Measurements from ENCODE around the gene IL4.
"Not testable (repeated sequence)": the region's sequence is repeated elsewhere in the genome, so short reads cannot be mapped to it uniquely, and the experiment has no call there.

Gene IL4

DNA sequence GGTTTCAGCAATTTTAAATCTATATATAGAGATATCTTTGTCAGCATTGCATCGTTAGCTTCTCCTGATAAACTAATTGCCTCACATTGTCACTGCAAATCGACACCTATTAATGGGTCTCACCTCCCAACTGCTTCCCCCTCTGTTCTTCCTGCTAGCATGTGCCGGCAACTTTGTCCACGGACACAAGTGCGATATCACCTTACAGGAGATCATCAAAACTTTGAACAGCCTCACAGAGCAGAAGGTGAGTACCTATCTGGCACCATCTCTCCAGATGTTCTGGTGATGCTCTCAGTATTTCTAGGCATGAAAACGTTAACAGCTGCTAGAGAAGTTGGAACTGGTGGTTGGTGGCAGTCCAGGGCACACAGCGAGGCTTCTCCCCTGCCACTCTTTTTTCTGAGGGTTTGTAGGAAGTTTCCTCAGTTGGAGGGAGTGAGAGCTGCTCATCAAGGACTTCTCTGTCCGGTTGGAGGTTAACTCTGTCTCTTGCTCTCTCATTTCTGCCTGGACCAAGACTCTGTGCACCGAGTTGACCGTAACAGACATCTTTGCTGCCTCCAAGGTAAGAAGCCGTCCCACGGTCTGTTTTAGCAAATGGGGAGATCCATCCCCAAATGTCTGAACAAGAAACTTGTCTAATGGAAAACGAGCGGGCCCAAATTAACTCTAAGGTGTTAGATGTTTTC lies at the start of gene IL4:
TSS of gene IL4 (plus strand) at position 51 of the 692 bp plus-strand sequence. CDS start at position 113, 62 bp downstream.
- Histone ChIP-seq H3K27me3 (ENCODE audit: control insufficient read depth in 1 of 2, insufficient read depth in 2 of 2, low read length in 2 of 2) (no peaks in the 10 kb centered on the region), H3K4me3 (ENCODE audit: low read depth in 1 of 2, low read length in 2 of 2) (no peak within 1 kb of the TSS)

DNA sequence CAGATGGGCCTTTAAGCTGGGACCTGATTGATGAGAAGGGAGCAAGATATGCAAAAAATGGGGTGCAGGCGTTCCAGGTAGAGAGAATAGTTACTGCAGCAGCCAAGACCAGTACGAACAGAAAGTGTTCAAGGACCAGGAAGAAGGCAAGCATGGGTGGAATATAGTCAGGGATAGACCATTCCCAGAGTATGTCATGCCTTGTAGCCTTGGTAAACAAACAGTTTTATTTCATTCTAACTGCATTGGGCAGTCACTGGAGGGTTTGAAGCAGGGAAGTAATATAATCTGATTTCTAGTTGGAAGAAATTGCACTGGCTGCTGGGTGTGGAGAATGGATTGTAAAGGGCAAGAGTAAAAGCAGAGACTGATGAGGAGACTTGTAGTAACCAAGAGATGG lies 46.3 kb upstream of the IL4 start:
- Histone ChIP-seq H3K9me3 (ENCODE audit: control insufficient read depth in 1 of 2, low read length in 2 of 2) (no peaks in the 10 kb centered on the region), H3K27me3 (ENCODE audit: control insufficient read depth in 1 of 2, insufficient read depth in 2 of 2, low read length in 2 of 2) (no peaks in the 10 kb centered on the region), H3K4me3 (ENCODE audit: low read depth in 1 of 2, low read length in 2 of 2) (no peak overlapping the region), H3K9ac (ENCODE audit: low read depth in 1 of 2, low read length in 2 of 2) (no peak overlapping the region), H3K27ac (ENCODE audit: low read depth, low read length) (no peak overlapping the region), H3K36me3 (ENCODE audit: control insufficient read depth in 1 of 2, insufficient read depth in 2 of 2, low read length in 2 of 2) (peaks cover 6 to 29% of the 10 kb centered on the region in 2 donors), H3K4me1 (ENCODE audit: control insufficient read depth in 1 of 2, insufficient read depth in 2 of 2, low read length in 2 of 2) (no peaks in the 10 kb centered on the region)

More for the DNA sequence above, at the start of gene IL4:
- Histone ChIP-seq H3K9me3 (ENCODE audit: control insufficient read depth in 1 of 2, low read length in 2 of 2) (no peaks in the 10 kb centered on the region), H3K36me3 (ENCODE audit: control insufficient read depth in 1 of 2, insufficient read depth in 2 of 2, low read length in 2 of 2) (no peaks in the 10 kb centered on the region), H3K27ac (ENCODE audit: low read depth, low read length) (peak within 1 kb of the TSS; percentile 60), H3K4me1 (ENCODE audit: control insufficient read depth in 1 of 2, insufficient read depth in 2 of 2, low read length in 2 of 2) (peaks cover 20 to 27% of the 10 kb centered on the region in 2 donors), H3K9ac (ENCODE audit: low read depth in 1 of 2, low read length in 2 of 2) (no peak within 1 kb of the TSS)

DNA sequence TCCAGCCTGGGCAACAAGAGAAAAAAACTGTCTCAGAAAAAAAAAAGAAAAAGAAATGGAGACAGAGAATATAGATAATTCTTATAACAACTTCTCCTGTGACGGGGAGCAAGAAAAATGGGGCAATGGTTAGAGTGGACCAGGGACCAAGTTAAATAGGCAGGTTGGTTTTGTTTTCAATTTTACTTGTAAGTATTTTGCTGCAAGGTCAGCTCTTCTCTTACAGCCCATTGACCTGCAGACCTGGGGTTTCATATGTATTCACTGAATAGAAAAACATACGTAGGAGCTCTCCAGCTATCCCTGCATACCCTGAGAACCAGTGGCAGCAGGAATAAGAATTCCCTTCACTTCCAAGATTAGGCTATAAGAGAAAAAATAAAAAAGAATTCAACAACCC lies 45.0 kb upstream of the IL4 start:
- no peak overlapping the region for H3K4me3 ChIP-seq (ENCODE audit: low read depth in 1 of 2, low read length in 2 of 2)

DNA sequence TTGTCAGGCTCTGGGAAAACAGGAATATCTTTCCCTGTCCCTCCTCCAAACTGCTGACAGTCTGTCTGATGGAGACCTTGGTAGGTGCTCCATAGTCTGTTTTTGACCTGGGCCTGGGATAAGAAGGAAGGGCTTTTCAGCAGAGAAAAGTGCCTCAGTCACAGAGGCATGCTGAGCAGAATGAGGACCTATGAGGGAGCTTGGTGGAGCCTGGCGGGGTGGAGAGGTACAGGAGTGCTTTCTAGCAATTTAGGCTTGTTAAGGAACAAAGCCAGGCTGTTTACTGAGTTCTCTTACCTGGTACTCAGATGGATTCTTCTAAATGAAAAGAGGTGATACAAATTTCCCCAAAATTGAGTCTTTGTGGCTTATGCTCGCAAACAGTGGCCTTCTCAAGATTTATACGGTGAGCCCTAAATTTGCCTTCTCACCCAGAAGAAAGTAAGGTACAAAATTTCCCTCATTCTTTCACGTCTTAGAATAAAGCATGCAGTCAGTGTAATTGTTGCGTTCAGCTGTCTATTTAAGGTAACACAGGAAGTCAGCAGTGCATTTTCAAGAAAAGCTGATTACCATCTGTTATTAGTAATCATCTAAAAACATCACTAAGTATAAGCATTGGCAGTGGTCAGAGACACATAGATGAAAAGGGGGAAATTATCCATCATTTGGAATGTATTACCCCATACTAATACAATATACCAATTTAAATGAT lies 44.4 kb upstream of the IL4 start:
- peaks cover 6 to 29% of the 10 kb centered on the region in 2 donors for H3K36me3 ChIP-seq (ENCODE audit: control insufficient read depth in 1 of 2, insufficient read depth in 2 of 2, low read length in 2 of 2)
- no peak overlapping the region for H3K27ac ChIP-seq (ENCODE audit: low read depth, low read length)
- H3K4me1 ChIP-seq (ENCODE audit: control insufficient read depth in 1 of 2, insufficient read depth in 2 of 2, low read length in 2 of 2): no peaks in the 10 kb centered on the region
- no peaks in the 10 kb centered on the region for H3K9me3 ChIP-seq (ENCODE audit: control insufficient read depth in 1 of 2, low read length in 2 of 2)
- no peak overlapping the region for H3K9ac ChIP-seq (ENCODE audit: low read depth in 1 of 2, low read length in 2 of 2)
- H3K27me3 ChIP-seq (ENCODE audit: control insufficient read depth in 1 of 2, insufficient read depth in 2 of 2, low read length in 2 of 2): no peaks in the 10 kb centered on the region
- no peak overlapping the region for H3K4me3 ChIP-seq (ENCODE audit: low read depth in 1 of 2, low read length in 2 of 2)

More for the DNA sequence above, 45.0 kb upstream of the IL4 start:
- H3K27ac ChIP-seq (ENCODE audit: low read depth, low read length): no peak overlapping the region
- no peaks in the 10 kb centered on the region for H3K9me3 ChIP-seq (ENCODE audit: control insufficient read depth in 1 of 2, low read length in 2 of 2)
- no peaks in the 10 kb centered on the region for H3K4me1 ChIP-seq (ENCODE audit: control insufficient read depth in 1 of 2, insufficient read depth in 2 of 2, low read length in 2 of 2)
- H3K27me3 ChIP-seq (ENCODE audit: control insufficient read depth in 1 of 2, insufficient read depth in 2 of 2, low read length in 2 of 2): no peaks in the 10 kb centered on the region
- H3K36me3 ChIP-seq (ENCODE audit: control insufficient read depth in 1 of 2, insufficient read depth in 2 of 2, low read length in 2 of 2): peaks cover 6 to 29% of the 10 kb centered on the region in 2 donors
- no peak overlapping the region for H3K9ac ChIP-seq (ENCODE audit: low read depth in 1 of 2, low read length in 2 of 2)

DNA sequence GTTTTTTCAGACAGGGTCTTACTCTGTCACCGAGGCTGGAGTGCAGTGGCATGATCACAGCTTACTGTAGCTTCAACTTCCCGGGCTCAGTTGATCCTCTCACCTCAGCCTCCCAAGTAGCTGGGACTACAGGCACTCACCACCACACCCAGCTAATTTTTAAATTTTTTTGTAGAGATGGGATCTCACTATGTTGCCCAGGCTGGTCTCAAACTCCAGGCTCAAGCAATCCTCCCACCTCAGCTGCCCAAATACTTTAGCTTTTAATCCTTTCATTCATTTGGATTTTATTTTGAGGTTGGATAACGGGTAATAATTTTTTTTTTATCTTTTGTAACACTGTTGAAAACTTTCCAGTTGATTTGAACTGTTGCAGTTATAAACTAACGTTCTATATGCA lies 40.2 kb upstream of the IL4 start:
- H3K27me3 ChIP-seq (ENCODE audit: control insufficient read depth in 1 of 2, insufficient read depth in 2 of 2, low read length in 2 of 2); H3K27ac ChIP-seq (ENCODE audit: low read depth, low read length); H3K4me3 ChIP-seq (ENCODE audit: low read depth in 1 of 2, low read length in 2 of 2); H3K9ac ChIP-seq (ENCODE audit: low read depth in 1 of 2, low read length in 2 of 2); H3K9me3 ChIP-seq (ENCODE audit: control insufficient read depth in 1 of 2, low read length in 2 of 2); H3K4me1 ChIP-seq (ENCODE audit: control insufficient read depth in 1 of 2, insufficient read depth in 2 of 2, low read length in 2 of 2): not testable (repeated sequence)
- peaks cover 18 to 43% of the 10 kb centered on the region in 2 donors for H3K36me3 ChIP-seq (ENCODE audit: control insufficient read depth in 1 of 2, insufficient read depth in 2 of 2, low read length in 2 of 2)

DNA sequence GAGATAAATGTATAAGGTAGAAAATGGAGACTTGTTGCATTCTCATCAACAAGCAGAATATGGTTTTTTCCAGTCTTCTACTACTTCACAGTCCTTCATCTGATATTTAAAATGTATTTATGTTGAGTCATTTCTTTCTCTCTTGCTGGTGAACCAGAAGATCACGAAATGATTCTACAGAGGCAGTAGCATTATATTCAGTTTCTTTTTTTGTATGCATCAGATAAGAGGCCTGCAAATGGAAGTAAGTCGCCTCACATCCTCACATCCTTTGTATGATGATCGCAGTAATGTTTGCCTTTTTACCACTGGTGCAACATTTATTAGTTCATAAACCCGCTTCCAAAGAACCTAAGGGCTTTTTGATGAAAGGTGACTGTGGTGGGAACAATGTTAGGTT lies 37.9 kb upstream of the IL4 start:
- Histone ChIP-seq H3K4me1 (ENCODE audit: control insufficient read depth in 1 of 2, insufficient read depth in 2 of 2, low read length in 2 of 2) (no peaks in the 10 kb centered on the region), H3K27me3 (ENCODE audit: control insufficient read depth in 1 of 2, insufficient read depth in 2 of 2, low read length in 2 of 2) (no peaks in the 10 kb centered on the region)

DNA sequence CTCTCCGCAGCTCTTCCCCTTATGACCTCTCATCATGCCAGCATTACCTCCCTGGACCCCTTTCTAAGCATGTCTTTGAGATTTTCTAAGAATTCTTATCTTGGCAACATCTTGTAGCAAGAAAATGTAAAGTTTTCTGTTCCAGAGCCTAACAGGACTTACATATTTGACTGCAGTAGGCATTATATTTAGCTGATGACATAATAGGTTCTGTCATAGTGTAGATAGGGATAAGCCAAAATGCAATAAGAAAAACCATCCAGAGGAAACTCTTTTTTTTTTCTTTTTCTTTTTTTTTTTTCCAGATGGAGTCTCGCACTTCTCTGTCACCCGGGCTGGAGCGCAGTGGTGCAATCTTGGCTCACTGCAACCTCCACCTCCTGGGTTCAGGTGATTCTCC lies 36.5 kb upstream of the IL4 start:
- Histone ChIP-seq H3K9ac (ENCODE audit: low read depth in 1 of 2, low read length in 2 of 2) (no peak overlapping the region), H3K9me3 (ENCODE audit: control insufficient read depth in 1 of 2, low read length in 2 of 2) (no peaks in the 10 kb centered on the region), H3K36me3 (ENCODE audit: control insufficient read depth in 1 of 2, insufficient read depth in 2 of 2, low read length in 2 of 2) (peaks cover 28 to 55% of the 10 kb centered on the region in 2 donors), H3K27ac (ENCODE audit: low read depth, low read length) (no peak overlapping the region), H3K4me3 (ENCODE audit: low read depth in 1 of 2, low read length in 2 of 2) (no peak overlapping the region), H3K4me1 (ENCODE audit: control insufficient read depth in 1 of 2, insufficient read depth in 2 of 2, low read length in 2 of 2) (no peaks in the 10 kb centered on the region), H3K27me3 (ENCODE audit: control insufficient read depth in 1 of 2, insufficient read depth in 2 of 2, low read length in 2 of 2) (no peaks in the 10 kb centered on the region)

More for the DNA sequence above, 37.9 kb upstream of the IL4 start:
- Histone ChIP-seq H3K4me3 (ENCODE audit: low read depth in 1 of 2, low read length in 2 of 2) (no peak overlapping the region), H3K36me3 (ENCODE audit: control insufficient read depth in 1 of 2, insufficient read depth in 2 of 2, low read length in 2 of 2) (peaks cover 20 to 47% of the 10 kb centered on the region in 2 donors), H3K9me3 (ENCODE audit: control insufficient read depth in 1 of 2, low read length in 2 of 2) (no peaks in the 10 kb centered on the region), H3K9ac (ENCODE audit: low read depth in 1 of 2, low read length in 2 of 2) (no peak overlapping the region), H3K27ac (ENCODE audit: low read depth, low read length) (no peak overlapping the region)

DNA sequence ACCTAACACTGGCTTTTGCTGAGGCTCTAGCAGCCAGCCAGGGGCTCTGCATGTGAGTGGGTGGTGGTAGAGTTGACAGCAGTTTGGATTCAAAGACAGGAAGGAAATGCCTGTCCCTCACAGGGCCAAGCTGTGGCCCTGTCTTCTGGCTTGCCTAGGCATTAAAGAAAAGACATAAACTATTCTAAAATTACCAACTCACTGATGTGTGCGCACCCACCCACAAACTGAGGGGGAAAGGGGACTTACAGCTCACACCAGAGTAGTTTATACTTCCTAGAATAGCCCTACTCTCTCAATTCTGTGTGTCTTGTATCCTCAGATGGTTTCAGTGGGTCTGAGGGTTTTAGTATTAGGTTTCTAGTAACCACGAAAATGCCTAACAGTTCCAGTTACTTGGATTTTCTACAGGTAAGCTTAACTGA lies 34.1 kb upstream of the IL4 start:
- H3K4me1 ChIP-seq (ENCODE audit: control insufficient read depth in 1 of 2, insufficient read depth in 2 of 2, low read length in 2 of 2): no peaks in the 10 kb centered on the region
- no peaks in the 10 kb centered on the region for H3K9me3 ChIP-seq (ENCODE audit: control insufficient read depth in 1 of 2, low read length in 2 of 2)
- no peak overlapping the region for H3K27ac ChIP-seq (ENCODE audit: low read depth, low read length)
- no peak overlapping the region for H3K9ac ChIP-seq (ENCODE audit: low read depth in 1 of 2, low read length in 2 of 2)
- no peaks in the 10 kb centered on the region for H3K27me3 ChIP-seq (ENCODE audit: control insufficient read depth in 1 of 2, insufficient read depth in 2 of 2, low read length in 2 of 2)
- no peak overlapping the region for H3K4me3 ChIP-seq (ENCODE audit: low read depth in 1 of 2, low read length in 2 of 2)
- peaks cover 37 to 67% of the 10 kb centered on the region in 2 donors for H3K36me3 ChIP-seq (ENCODE audit: control insufficient read depth in 1 of 2, insufficient read depth in 2 of 2, low read length in 2 of 2)

DNA sequence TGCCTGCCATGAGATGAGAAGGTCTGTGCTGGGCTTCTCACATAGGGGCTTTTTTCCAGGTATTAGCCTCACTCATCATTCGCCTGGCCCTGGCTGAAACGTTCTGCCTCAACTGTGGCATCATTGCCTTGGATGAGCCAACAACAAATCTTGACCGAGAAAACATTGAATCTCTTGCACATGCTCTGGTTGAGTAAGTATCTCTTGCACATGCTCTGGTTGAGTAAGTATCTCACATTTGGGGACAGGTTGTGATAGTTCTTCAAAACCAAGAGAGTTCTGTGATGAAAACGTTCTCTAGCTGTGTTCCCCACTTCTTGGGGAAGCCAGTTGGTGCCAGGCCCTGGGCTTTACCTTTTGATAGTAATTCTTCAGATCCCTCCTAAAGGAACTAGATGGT lies 33.2 kb upstream of the IL4 start:
- Histone ChIP-seq H3K4me3 (ENCODE audit: low read depth in 1 of 2, low read length in 2 of 2) (no peak overlapping the region), H3K27me3 (ENCODE audit: control insufficient read depth in 1 of 2, insufficient read depth in 2 of 2, low read length in 2 of 2) (no peaks in the 10 kb centered on the region), H3K36me3 (ENCODE audit: control insufficient read depth in 1 of 2, insufficient read depth in 2 of 2, low read length in 2 of 2) (peaks cover 37 to 63% of the 10 kb centered on the region in 2 donors), H3K9ac (ENCODE audit: low read depth in 1 of 2, low read length in 2 of 2) (no peak overlapping the region), H3K9me3 (ENCODE audit: control insufficient read depth in 1 of 2, low read length in 2 of 2) (no peaks in the 10 kb centered on the region), H3K27ac (ENCODE audit: low read depth, low read length) (no peak overlapping the region), H3K4me1 (ENCODE audit: control insufficient read depth in 1 of 2, insufficient read depth in 2 of 2, low read length in 2 of 2) (no peaks in the 10 kb centered on the region)

DNA sequence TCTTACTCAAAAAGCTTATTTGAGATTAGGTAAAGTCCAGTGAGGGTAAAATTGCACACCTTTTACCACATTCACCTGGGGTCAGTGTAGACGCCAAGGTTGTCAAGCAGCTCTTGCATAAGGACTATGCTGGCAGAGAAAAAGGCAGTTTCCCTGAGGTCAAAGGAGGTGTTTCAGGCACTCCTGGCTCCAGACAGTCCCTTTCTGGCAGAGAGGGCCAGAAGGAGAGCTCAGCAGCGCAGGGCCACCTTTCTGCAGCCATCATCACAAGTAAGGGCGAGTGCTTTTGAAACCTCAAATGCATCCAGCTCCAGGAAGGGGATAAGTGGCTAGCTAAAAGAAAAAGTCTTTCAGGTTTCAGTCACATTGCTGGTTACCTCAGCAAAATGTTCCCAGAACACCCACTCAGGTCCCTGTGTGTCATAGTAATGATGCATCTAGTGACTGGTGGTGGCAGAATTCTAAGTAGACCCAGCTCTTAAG lies 32.5 kb upstream of the IL4 start:
- H3K27ac ChIP-seq (ENCODE audit: low read depth, low read length): no peak overlapping the region
- no peaks in the 10 kb centered on the region for H3K4me1 ChIP-seq (ENCODE audit: control insufficient read depth in 1 of 2, insufficient read depth in 2 of 2, low read length in 2 of 2)
- no peaks in the 10 kb centered on the region for H3K9me3 ChIP-seq (ENCODE audit: control insufficient read depth in 1 of 2, low read length in 2 of 2)
- peaks cover 32 to 59% of the 10 kb centered on the region in 2 donors for H3K36me3 ChIP-seq (ENCODE audit: control insufficient read depth in 1 of 2, insufficient read depth in 2 of 2, low read length in 2 of 2)
- H3K4me3 ChIP-seq (ENCODE audit: low read depth in 1 of 2, low read length in 2 of 2): no peak overlapping the region
- no peak overlapping the region for H3K9ac ChIP-seq (ENCODE audit: low read depth in 1 of 2, low read length in 2 of 2)
- H3K27me3 ChIP-seq (ENCODE audit: control insufficient read depth in 1 of 2, insufficient read depth in 2 of 2, low read length in 2 of 2): no peaks in the 10 kb centered on the region
